Measurements from ENCODE around the gene GSTO2.

Gene GSTO2

GRCh38 chr10:104309980-104310978, 41.3 kb downstream of the GSTO2 start:
- DNase-seq, result no peak

- DNase-seq, result no peak
Observed at GRCh38 chr10:104311184-104311720, 42.3 kb downstream of the GSTO2 start.

GRCh38 chr10:104314591-104315485, 45.9 kb downstream of the GSTO2 start:
- no peak for DNase-seq

GRCh38 chr10:104315486-104315921, 46.5 kb downstream of the GSTO2 start:
- no peak for DNase-seq

GRCh38 chr10:104316321-104317099, 47.5 kb downstream of the GSTO2 start:
- no peak for DNase-seq

GRCh38 chr10:104317269-104317710, 48.3 kb downstream of the GSTO2 start:
- DNase-seq, result no peak

- DNase-seq, result no peak
Observed at GRCh38 chr10:104317726-104318299, 48.8 kb downstream of the GSTO2 start.

GRCh38 chr10:104318326-104318725, 49.3 kb downstream of the GSTO2 start:
- no peak for DNase-seq

GRCh38 chr10:104318810-104319741, 50.1 kb downstream of the GSTO2 start:
- DNase-seq, result no peak

- DNase-seq, result no peak
Observed at GRCh38 chr10:104321226-104321625, 52.2 kb downstream of the GSTO2 start.

- no peak for DNase-seq
Observed at GRCh38 chr10:104321725-104322415, 52.9 kb downstream of the GSTO2 start.

- DNase-seq, result no peak
Observed at GRCh38 chr10:104322416-104322782, 53.4 kb downstream of the GSTO2 start.

- DNase-seq, result no peak
Observed at GRCh38 chr10:104323085-104323484, 54.1 kb downstream of the GSTO2 start.

- DNase-seq, result no peak
Observed at GRCh38 chr10:104323760-104324201, 54.8 kb downstream of the GSTO2 start.

- DNase-seq, result no peak
Observed at GRCh38 chr10:104324221-104324686, 55.3 kb downstream of the GSTO2 start.

- DNase-seq, result no peak
Observed at GRCh38 chr10:104324931-104325330, 55.9 kb downstream of the GSTO2 start.

- DNase-seq, result no peak
Observed at GRCh38 chr10:104325436-104326435, 56.8 kb downstream of the GSTO2 start.

- DNase-seq, result no peak
Observed at GRCh38 chr10:104326991-104327610, 58.1 kb downstream of the GSTO2 start.
